ACC112 (cell line): Measurements from ENCODE around the gene THRB.
A peak's percentile ranks its signal among the peaks of the same experiment; 100 is the strongest.

Experiments used
- H2AFZ ChIP-seq: fragments of 200-600 bp; sonication (generic); one replicate; pipeline ENCODE4 v1.6.0; 2017; ENCODE audit warnings: antibody characterized with exemption, low read length; ENCODE audit not compliant: unreplicated experiment
- H3K27ac ChIP-seq: fragments of 200-600 bp; sonication (generic); 2 replicates; pipeline ENCODE4 v1.5.1; 2014; ENCODE audit warnings: low read depth, mild to moderate bottlenecking, antibody characterized with exemption, low read length, moderate library complexity
- H3K27me3 ChIP-seq: fragments of 200-600 bp; sonication (generic); 2 replicates; pipeline ENCODE4 v1.6.1; 2014; ENCODE audit warnings: mild to moderate bottlenecking, antibody characterized with exemption, low read length, moderate library complexity, mixed read lengths; ENCODE audit not compliant: insufficient read depth
- H3K36me3 ChIP-seq: fragments of 200-600 bp; sonication (generic); 2 replicates; pipeline ENCODE4 v1.6.1; 2016; ENCODE audit warnings: mild to moderate bottlenecking, antibody characterized with exemption, low read length, moderate library complexity, mixed read lengths; ENCODE audit not compliant: insufficient read depth
- H3K4me1 ChIP-seq: fragments of 200-600 bp; sonication (generic); one replicate; pipeline ENCODE4 v1.6.1; 2016; ENCODE audit warnings: low read length, mixed read lengths; ENCODE audit not compliant: insufficient read depth, unreplicated experiment, control insufficient read depth
- H3K4me3 ChIP-seq: fragments of 200-600 bp; sonication (generic); 2 replicates; pipeline ENCODE4 v1.5.1; 2014; ENCODE audit warnings: mild to moderate bottlenecking, low read depth, low read length
- H3K79me2 ChIP-seq: fragments of 200-600 bp; sonication (generic); one replicate; pipeline ENCODE4 v1.6.0; 2016; ENCODE audit warnings: low read length; ENCODE audit not compliant: control insufficient read depth, unreplicated experiment, insufficient read depth

Gene THRB

GRCh38 chr3:24494618-24495325 lies at the start of gene THRB:
THRB (minus strand) TSS chr3:24494850.
- Histone ChIP-seq H3K27me3 (no peaks in the 10 kb centered on the region), H3K4me3 (peak within 1 kb of the TSS; percentile 84), H2AFZ (peak within 1 kb of the TSS; percentile 86), H3K79me2 (peaks cover 7% of the 10 kb centered on the region), H3K4me1 (peaks cover 25% of the 10 kb centered on the region), H3K36me3 (no peaks in the 10 kb centered on the region), H3K27ac (peak within 1 kb of the TSS; percentile 13; the same call in 1 of the 2 replicates)

- Histone ChIP-seq H3K79me2 (no peaks in the 10 kb centered on the region), H3K27me3 (no peaks in the 10 kb centered on the region)
Observed at GRCh38 chr3:24541935-24542334, 47.3 kb upstream of the THRB start.

GRCh38 chr3:24540821-24541220 lies 46.2 kb upstream of the THRB start:
- Histone ChIP-seq H3K4me3 (no peak overlapping the region), H3K79me2 (no peaks in the 10 kb centered on the region), H3K27me3 (no peaks in the 10 kb centered on the region), H3K27ac (no peak overlapping the region), H3K36me3 (no peaks in the 10 kb centered on the region), H3K4me1 (peaks cover 5% of the 10 kb centered on the region), H2AFZ (no peak overlapping the region)

More at GRCh38 chr3:24541935-24542334, 47.3 kb upstream of the THRB start:
- no peak overlapping the region for H3K4me3 ChIP-seq
- H3K36me3 ChIP-seq, result no peaks in the 10 kb centered on the region
- peaks cover 11% of the 10 kb centered on the region for H3K4me1 ChIP-seq
- H2AFZ ChIP-seq, result no peak overlapping the region
- H3K27ac ChIP-seq, result no peak overlapping the region

DNA sequence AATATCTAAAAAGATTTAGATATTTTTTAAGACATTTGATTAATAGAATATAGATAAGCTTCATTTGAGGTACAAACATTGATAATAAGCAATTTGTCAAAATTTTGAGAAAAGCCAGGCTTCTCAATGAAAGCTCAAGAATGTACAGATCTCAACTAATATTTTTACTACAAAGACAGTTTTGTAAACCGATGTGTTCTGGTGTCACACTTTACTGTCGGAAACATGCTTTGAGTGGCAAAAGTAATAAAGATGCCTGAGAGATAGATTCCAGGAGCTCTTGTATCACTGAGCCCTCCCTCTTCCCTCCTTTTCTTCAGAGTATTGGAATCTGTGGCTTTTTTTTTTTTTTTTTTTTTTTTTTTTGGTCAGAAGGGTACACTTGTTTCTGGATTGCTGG lies 45.0 kb upstream of the THRB start:
- Histone ChIP-seq H3K36me3 (no peaks in the 10 kb centered on the region), H3K27me3 (no peaks in the 10 kb centered on the region), H3K27ac (no peak overlapping the region), H3K4me1 (no peaks in the 10 kb centered on the region), H3K4me3 (no peak overlapping the region), H2AFZ (no peak overlapping the region), H3K79me2 (no peaks in the 10 kb centered on the region)

DNA sequence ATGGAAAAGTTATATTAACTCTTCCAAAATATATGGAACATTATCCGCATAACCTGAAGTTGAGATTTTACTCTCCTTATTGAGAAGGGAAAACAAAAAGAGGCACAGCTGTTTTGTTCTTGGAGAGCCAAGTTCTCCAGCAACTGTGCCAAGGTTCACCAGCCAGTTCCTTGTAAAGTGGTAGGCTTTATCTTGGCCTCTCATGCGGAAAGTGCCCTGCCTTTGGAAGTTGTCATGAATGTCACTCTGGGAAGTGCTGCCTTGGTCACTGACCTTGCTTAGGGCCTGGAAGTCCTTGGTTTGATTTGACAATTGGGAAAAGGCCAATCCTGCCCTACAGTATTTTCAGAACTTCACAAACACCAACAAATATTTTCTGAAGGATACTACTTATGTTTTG lies 44.2 kb upstream of the THRB start:
- Histone ChIP-seq H3K79me2 (no peaks in the 10 kb centered on the region), H2AFZ (no peak overlapping the region), H3K36me3 (no peaks in the 10 kb centered on the region), H3K27ac (no peak overlapping the region), H3K27me3 (no peaks in the 10 kb centered on the region), H3K4me1 (no peaks in the 10 kb centered on the region), H3K4me3 (no peak overlapping the region)

GRCh38 chr3:24533561-24534193 lies 39.0 kb upstream of the THRB start:
- H3K27me3 ChIP-seq, result no peaks in the 10 kb centered on the region
- no peak overlapping the region for H3K4me3 ChIP-seq
- no peaks in the 10 kb centered on the region for H3K79me2 ChIP-seq
- H2AFZ ChIP-seq, result no peak overlapping the region
- H3K36me3 ChIP-seq, result no peaks in the 10 kb centered on the region
- no peaks in the 10 kb centered on the region for H3K4me1 ChIP-seq
- no peak overlapping the region for H3K27ac ChIP-seq

DNA sequence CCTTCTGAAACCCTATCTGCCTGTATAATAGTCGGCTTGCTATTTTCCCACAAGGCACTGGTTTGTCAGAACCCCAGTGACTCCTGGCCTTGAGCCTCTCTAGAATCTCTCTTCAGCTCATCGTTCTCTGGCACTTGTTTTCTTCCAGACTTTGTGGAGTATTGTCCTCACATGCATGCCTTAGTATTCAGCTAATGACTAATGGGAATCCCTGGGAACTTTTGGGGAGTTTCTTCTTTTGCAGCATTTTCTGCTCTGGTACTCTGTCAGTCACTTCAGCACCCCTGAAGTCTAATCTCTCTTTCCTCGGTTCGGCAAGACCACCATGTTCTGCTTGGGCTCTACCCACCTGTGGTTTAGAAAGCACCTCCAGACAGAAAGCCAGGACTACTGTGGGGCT lies 35.8 kb upstream of the THRB start:
- H3K79me2 ChIP-seq, result no peaks in the 10 kb centered on the region
- no peak overlapping the region for H3K4me3 ChIP-seq
- no peak overlapping the region for H3K27ac ChIP-seq
- H2AFZ ChIP-seq, result no peak overlapping the region
- H3K27me3 ChIP-seq, result no peaks in the 10 kb centered on the region
- no peaks in the 10 kb centered on the region for H3K4me1 ChIP-seq
- no peaks in the 10 kb centered on the region for H3K36me3 ChIP-seq

GRCh38 chr3:24529210-24529609 lies 34.6 kb upstream of the THRB start:
- Histone ChIP-seq H3K36me3 (no peaks in the 10 kb centered on the region), H3K4me1 (peaks cover 8% of the 10 kb centered on the region), H2AFZ (no peak overlapping the region), H3K27me3 (no peaks in the 10 kb centered on the region), H3K79me2 (no peaks in the 10 kb centered on the region), H3K4me3 (no peak overlapping the region), H3K27ac (no peak overlapping the region)

GRCh38 chr3:24526640-24527212 lies 32.1 kb upstream of the THRB start:
- Histone ChIP-seq H3K4me1 (peaks cover 20% of the 10 kb centered on the region), H3K36me3 (no peaks in the 10 kb centered on the region), H3K4me3 (no peak overlapping the region), H3K27me3 (no peaks in the 10 kb centered on the region), H3K27ac (no peak overlapping the region), H2AFZ (no peak overlapping the region), H3K79me2 (no peaks in the 10 kb centered on the region)

- Histone ChIP-seq H3K4me1 (peaks cover 24% of the 10 kb centered on the region), H3K36me3 (no peaks in the 10 kb centered on the region), H2AFZ (no peak overlapping the region), H3K79me2 (no peaks in the 10 kb centered on the region), H3K4me3 (no peak overlapping the region), H3K27ac (no peak overlapping the region), H3K27me3 (no peaks in the 10 kb centered on the region)
Observed at GRCh38 chr3:24525557-24525956, 30.9 kb upstream of the THRB start.

GRCh38 chr3:24525022-24525421 lies 30.4 kb upstream of the THRB start:
- Histone ChIP-seq H3K4me3 (no peak overlapping the region), H3K36me3 (no peaks in the 10 kb centered on the region), H3K79me2 (no peaks in the 10 kb centered on the region), H2AFZ (no peak overlapping the region), H3K4me1 (peaks cover 24% of the 10 kb centered on the region), H3K27me3 (no peaks in the 10 kb centered on the region), H3K27ac (no peak overlapping the region)
